ENCODE measurements around the gene KCTD17.

DNA sequence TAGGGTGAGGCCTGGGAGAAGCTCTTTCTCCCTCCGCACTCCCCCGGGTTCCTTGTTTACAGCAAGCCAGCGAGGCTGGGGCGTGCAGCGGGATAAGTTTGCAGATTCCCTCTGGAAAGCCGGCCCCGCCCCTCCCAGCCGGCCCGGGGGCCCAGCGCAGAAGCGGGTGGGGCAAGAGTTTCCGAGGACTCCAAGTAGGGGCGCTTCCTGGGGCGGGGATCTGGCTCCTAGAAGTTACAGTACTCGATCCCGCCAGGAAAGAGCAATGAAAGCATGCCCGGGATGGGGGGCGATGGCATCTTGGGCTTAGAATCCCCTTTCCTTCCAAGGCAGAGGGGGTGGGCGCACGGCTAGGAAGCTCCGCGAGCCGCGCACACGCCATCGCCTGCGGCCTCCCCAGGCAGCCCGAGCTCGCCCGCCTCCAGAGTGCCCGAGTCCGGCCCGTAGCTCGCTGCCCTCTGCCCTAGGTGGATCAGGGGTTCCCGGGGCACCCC, 32.7 kb upstream of the KCTD17 start:
- TF ChIP-seq, protein P1, sequence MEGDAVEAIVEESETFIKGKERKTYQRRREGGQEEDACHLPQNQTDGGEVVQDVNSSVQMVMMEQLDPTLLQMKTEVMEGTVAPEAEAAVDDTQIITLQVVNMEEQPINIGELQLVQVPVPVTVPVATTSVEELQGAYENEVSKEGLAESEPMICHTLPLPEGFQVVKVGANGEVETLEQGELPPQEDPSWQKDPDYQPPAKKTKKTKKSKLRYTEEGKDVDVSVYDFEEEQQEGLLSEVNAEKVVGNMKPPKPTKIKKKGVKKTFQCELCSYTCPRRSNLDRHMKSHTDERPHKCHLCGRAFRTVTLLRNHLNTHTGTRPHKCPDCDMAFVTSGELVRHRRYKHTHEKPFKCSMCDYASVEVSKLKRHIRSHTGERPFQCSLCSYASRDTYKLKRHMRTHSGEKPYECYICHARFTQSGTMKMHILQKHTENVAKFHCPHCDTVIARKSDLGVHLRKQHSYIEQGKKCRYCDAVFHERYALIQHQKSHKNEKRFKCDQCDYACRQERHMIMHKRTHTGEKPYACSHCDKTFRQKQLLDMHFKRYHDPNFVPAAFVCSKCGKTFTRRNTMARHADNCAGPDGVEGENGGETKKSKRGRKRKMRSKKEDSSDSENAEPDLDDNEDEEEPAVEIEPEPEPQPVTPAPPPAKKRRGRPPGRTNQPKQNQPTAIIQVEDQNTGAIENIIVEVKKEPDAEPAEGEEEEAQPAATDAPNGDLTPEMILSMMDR (IDR thresholded peaks at IDR 0.05) = no peak
- TF ChIP-seq POLR2AphosphoS5 (IDR thresholded peaks at IDR 0.05) = no peak
- no peak for TF ChIP-seq POLR2A (IDR thresholded peaks at IDR 0.05)
